Neural cell (in vitro differentiated cells): ENCODE measurements around the gene MAGEC2.

Source experiments
- RAD21 ChIP-seq: fragments of 450-650 bp; conservative IDR thresholded peaks from 2 replicates; pipeline ENCODE4 v1.6.1; 2014; ENCODE audit warnings: antibody characterized with exemption, mild to moderate bottlenecking, moderate library complexity
- TAF1 ChIP-seq: IDR thresholded peaks from 2 replicates; pipeline ENCODE4 v1.6.1; 2012; ENCODE audit warnings: low read depth

- TF ChIP-seq RAD21 (no peak), TAF1 (no peak)
Observed at GRCh38 chrX:142201113-142201512, 4.0 kb downstream of the MAGEC2 start.
